HEK293 (cell line): Measurements from ENCODE around the gene PSMD8.

Experiments
- BCL11B ChIP-seq: fragments of 450-650 bp; formaldehyde crosslinking; IDR thresholded peaks from 2 replicates; pipeline ENCODE4 v1.5.1; 2016; ENCODE audit warnings: low read depth, missing biosample characterization, missing genetic modification characterization
- KLF16 ChIP-seq: fragments of 450-650 bp; formaldehyde crosslinking; IDR thresholded peaks from 2 replicates; pipeline ENCODE4 v1.5.1; 2017; ENCODE audit warnings: missing biosample characterization, missing genetic modification characterization
- KLF7 ChIP-seq: fragments of 450-650 bp; formaldehyde crosslinking; IDR thresholded peaks from 2 replicates; pipeline ENCODE4 v1.5.1; 2016; ENCODE audit warnings: missing biosample characterization, missing genetic modification characterization, borderline replicate concordance
- PATZ1 ChIP-seq: fragments of 450-650 bp; formaldehyde crosslinking; IDR thresholded peaks from 2 replicates; pipeline ENCODE4 v1.5.1; 2016; ENCODE audit warnings: missing biosample characterization, missing genetic modification characterization
- RBAK ChIP-seq: fragments of 450-650 bp; formaldehyde crosslinking; IDR thresholded peaks from 2 replicates; pipeline ENCODE4 v1.5.1; 2016; ENCODE audit warnings: missing biosample characterization, missing genetic modification characterization
- SCRT2 ChIP-seq: fragments of 450-650 bp; formaldehyde crosslinking; IDR thresholded peaks from 2 replicates; pipeline ENCODE4 v1.5.1; 2016; ENCODE audit warnings: missing biosample characterization, missing genetic modification characterization
- SP3 ChIP-seq: fragments of 450-650 bp; formaldehyde crosslinking; IDR thresholded peaks from 2 replicates; pipeline ENCODE4 v1.5.1; 2016; ENCODE audit warnings: missing biosample characterization, missing genetic modification characterization
- YY1 ChIP-seq: fragments of 450-650 bp; formaldehyde crosslinking; IDR thresholded peaks from 2 replicates; pipeline ENCODE4 v1.5.1; 2018; ENCODE audit warnings: missing biosample characterization, missing genetic modification characterization
- ZBTB20 ChIP-seq: fragments of 450-650 bp; formaldehyde crosslinking; IDR thresholded peaks from 2 replicates; pipeline ENCODE4 v1.5.1; 2016; ENCODE audit warnings: missing biosample characterization, missing genetic modification characterization
- ZBTB21 ChIP-seq: fragments of 450-650 bp; formaldehyde crosslinking; IDR thresholded peaks from 2 replicates; pipeline ENCODE4 v1.5.1; 2017; ENCODE audit warnings: missing biosample characterization, missing genetic modification characterization
- ZNF140 ChIP-seq: fragments of 450-650 bp; formaldehyde crosslinking; IDR thresholded peaks from 2 replicates; pipeline ENCODE4 v1.5.1; 2016; ENCODE audit warnings: missing biosample characterization, missing genetic modification characterization
- ZNF146 ChIP-seq: fragments of 450-650 bp; formaldehyde crosslinking; IDR thresholded peaks from 2 replicates; pipeline ENCODE4 v1.5.1; 2016; ENCODE audit warnings: missing biosample characterization, missing genetic modification characterization
- ZNF214 ChIP-seq: fragments of 450-650 bp; formaldehyde crosslinking; IDR thresholded peaks from 2 replicates; pipeline ENCODE4 v1.5.1; 2017; ENCODE audit warnings: missing biosample characterization, mild to moderate bottlenecking, missing genetic modification characterization, borderline replicate concordance
- ZNF266 ChIP-seq: fragments of 450-650 bp; formaldehyde crosslinking; IDR thresholded peaks from 2 replicates; pipeline ENCODE4 v1.5.1; 2016; ENCODE audit warnings: missing biosample characterization, missing genetic modification characterization, low read depth
- ZNF302 ChIP-seq: fragments of 450-650 bp; formaldehyde crosslinking; IDR thresholded peaks from 2 replicates; pipeline ENCODE4 v1.5.1; 2016; ENCODE audit warnings: missing biosample characterization, missing genetic modification characterization, low read depth
- ZNF335 ChIP-seq: fragments of 450-650 bp; formaldehyde crosslinking; conservative IDR thresholded peaks from 2 replicates; pipeline ENCODE4 v1.5.1; 2016; ENCODE audit warnings: missing biosample characterization, missing genetic modification characterization
- ZNF404 ChIP-seq: fragments of 450-650 bp; formaldehyde crosslinking; IDR thresholded peaks from 2 replicates; pipeline ENCODE4 v1.5.1; 2017; ENCODE audit warnings: missing biosample characterization, missing genetic modification characterization
- ZNF48 ChIP-seq: fragments of 450-650 bp; formaldehyde crosslinking; IDR thresholded peaks from 2 replicates; pipeline ENCODE4 v1.5.1; 2016; ENCODE audit warnings: missing biosample characterization, missing genetic modification characterization
- ZNF501 ChIP-seq: fragments of 450-650 bp; formaldehyde crosslinking; IDR thresholded peaks from 2 replicates; pipeline ENCODE4 v1.5.1; 2016; ENCODE audit warnings: missing biosample characterization, missing genetic modification characterization
- ZNF558 ChIP-seq: fragments of 450-650 bp; formaldehyde crosslinking; IDR thresholded peaks from 2 replicates; pipeline ENCODE4 v1.5.1; 2016; ENCODE audit warnings: missing biosample characterization, missing genetic modification characterization
- ZNF692 ChIP-seq: fragments of 450-650 bp; formaldehyde crosslinking; IDR thresholded peaks from 2 replicates; pipeline ENCODE4 v1.5.1; 2016; ENCODE audit warnings: missing biosample characterization, missing genetic modification characterization
- ZNF768 ChIP-seq: fragments of 450-650 bp; formaldehyde crosslinking; IDR thresholded peaks from 2 replicates; pipeline ENCODE4 v1.5.1; 2018; ENCODE audit warnings: missing biosample characterization, mild to moderate bottlenecking, missing genetic modification characterization
- TF ChIP-seq, protein P1 (sequence below): fragments of 450-650 bp; formaldehyde crosslinking; conservative IDR thresholded peaks from 2 replicates; pipeline ENCODE4 v1.5.1; 2016; ENCODE audit warnings: low read depth, missing biosample characterization, missing genetic modification characterization
- TF ChIP-seq, protein P2 (sequence below): fragments of 450-650 bp; formaldehyde crosslinking; IDR thresholded peaks from 2 replicates; pipeline ENCODE4 v1.5.1; 2016; ENCODE audit warnings: missing biosample characterization, missing genetic modification characterization, low read depth
- TF ChIP-seq, protein P3 (sequence below): fragments of 450-650 bp; formaldehyde crosslinking; conservative IDR thresholded peaks from 2 replicates; pipeline ENCODE4 v1.5.1; 2016; ENCODE audit warnings: low read depth, missing biosample characterization, missing genetic modification characterization
- TF ChIP-seq, protein P4 (sequence below): fragments of 450-650 bp; IDR thresholded peaks from 2 replicates; pipeline ENCODE4 v1.5.1; 2018; ENCODE audit warnings: missing biosample characterization, mild to moderate bottlenecking, missing genetic modification characterization

Gene PSMD8

GRCh38 chr19:38375748-38376147, 1.4 kb downstream of the PSMD8 start (continued):
- TF ChIP-seq PATZ1 (tag by site-specific recombination) (peak; percentile 36), ZNF266 (tag by site-specific recombination) (no peak), ZNF48 (tag by site-specific recombination) (no peak), ZNF140 (no peak), ZBTB20 (no peak), ZNF146 (tag by site-specific recombination) (no peak), KLF16 (no peak), ZNF214 (tag by site-specific recombination) (no peak), RBAK (tag by site-specific recombination) (0 out of 2 replicates have a peak, but pooled peaks have one; percentile 3), YY1 (tag by site-specific recombination) (no peak), ZNF302 (tag by site-specific recombination) (no peak), ZNF404 (tag by site-specific recombination) (no peak), ZNF558 (tag by site-specific recombination) (no peak), KLF7 (tag by site-specific recombination) (no peak), ZBTB21 (tag by site-specific recombination) (no peak), ZNF768 (tag by site-specific recombination) (no peak), BCL11B (tag by site-specific recombination) (no peak), ZNF692 (tag by site-specific recombination) (peak; percentile 100), SCRT2 (tag by site-specific recombination) (peak; percentile 63; the same call in 1 of the 2 replicates), ZNF335 (no peak), ZNF501 (tag by site-specific recombination) (no peak), SP3 (no peak)
- TF ChIP-seq, protein P1, sequence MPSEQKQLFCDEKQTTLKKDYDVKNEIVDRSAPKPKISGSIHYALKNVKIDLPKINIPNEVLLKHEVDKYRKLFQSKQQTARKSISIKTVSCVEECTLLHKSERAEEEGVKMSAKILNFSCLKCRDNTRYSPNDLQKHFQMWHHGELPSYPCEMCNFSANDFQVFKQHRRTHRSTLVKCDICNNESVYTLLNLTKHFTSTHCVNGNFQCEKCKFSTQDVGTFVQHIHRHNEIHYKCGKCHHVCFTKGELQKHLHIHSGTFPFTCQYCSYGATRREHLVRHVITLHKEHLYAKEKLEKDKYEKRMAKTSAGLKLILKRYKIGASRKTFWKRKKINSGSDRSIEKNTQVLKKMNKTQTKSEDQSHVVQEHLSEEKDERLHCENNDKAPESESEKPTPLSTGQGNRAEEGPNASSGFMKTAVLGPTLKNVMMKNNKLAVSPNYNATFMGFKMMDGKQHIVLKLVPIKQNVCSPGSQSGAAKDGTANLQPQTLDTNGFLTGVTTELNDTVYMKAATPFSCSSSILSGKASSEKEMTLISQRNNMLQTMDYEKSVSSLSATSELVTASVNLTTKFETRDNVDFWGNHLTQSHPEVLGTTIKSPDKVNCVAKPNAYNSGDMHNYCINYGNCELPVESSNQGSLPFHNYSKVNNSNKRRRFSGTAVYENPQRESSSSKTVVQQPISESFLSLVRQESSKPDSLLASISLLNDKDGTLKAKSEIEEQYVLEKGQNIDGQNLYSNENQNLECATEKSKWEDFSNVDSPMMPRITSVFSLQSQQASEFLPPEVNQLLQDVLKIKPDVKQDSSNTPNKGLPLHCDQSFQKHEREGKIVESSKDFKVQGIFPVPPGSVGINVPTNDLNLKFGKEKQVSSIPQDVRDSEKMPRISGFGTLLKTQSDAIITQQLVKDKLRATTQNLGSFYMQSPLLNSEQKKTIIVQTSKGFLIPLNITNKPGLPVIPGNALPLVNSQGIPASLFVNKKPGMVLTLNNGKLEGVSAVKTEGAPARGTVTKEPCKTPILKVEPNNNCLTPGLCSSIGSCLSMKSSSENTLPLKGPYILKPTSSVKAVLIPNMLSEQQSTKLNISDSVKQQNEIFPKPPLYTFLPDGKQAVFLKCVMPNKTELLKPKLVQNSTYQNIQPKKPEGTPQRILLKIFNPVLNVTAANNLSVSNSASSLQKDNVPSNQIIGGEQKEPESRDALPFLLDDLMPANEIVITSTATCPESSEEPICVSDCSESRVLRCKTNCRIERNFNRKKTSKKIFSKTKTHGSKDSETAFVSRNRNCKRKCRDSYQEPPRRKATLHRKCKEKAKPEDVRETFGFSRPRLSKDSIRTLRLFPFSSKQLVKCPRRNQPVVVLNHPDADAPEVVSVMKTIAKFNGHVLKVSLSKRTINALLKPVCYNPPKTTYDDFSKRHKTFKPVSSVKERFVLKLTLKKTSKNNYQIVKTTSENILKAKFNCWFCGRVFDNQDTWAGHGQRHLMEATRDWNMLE (tag by site-specific recombination): no peak
- TF ChIP-seq, protein P2, sequence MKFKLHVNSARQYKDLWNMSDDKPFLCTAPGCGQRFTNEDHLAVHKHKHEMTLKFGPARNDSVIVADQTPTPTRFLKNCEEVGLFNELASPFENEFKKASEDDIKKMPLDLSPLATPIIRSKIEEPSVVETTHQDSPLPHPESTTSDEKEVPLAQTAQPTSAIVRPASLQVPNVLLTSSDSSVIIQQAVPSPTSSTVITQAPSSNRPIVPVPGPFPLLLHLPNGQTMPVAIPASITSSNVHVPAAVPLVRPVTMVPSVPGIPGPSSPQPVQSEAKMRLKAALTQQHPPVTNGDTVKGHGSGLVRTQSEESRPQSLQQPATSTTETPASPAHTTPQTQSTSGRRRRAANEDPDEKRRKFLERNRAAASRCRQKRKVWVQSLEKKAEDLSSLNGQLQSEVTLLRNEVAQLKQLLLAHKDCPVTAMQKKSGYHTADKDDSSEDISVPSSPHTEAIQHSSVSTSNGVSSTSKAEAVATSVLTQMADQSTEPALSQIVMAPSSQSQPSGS (tag by site-specific recombination): peak; percentile 75
- TF ChIP-seq, protein P3, sequence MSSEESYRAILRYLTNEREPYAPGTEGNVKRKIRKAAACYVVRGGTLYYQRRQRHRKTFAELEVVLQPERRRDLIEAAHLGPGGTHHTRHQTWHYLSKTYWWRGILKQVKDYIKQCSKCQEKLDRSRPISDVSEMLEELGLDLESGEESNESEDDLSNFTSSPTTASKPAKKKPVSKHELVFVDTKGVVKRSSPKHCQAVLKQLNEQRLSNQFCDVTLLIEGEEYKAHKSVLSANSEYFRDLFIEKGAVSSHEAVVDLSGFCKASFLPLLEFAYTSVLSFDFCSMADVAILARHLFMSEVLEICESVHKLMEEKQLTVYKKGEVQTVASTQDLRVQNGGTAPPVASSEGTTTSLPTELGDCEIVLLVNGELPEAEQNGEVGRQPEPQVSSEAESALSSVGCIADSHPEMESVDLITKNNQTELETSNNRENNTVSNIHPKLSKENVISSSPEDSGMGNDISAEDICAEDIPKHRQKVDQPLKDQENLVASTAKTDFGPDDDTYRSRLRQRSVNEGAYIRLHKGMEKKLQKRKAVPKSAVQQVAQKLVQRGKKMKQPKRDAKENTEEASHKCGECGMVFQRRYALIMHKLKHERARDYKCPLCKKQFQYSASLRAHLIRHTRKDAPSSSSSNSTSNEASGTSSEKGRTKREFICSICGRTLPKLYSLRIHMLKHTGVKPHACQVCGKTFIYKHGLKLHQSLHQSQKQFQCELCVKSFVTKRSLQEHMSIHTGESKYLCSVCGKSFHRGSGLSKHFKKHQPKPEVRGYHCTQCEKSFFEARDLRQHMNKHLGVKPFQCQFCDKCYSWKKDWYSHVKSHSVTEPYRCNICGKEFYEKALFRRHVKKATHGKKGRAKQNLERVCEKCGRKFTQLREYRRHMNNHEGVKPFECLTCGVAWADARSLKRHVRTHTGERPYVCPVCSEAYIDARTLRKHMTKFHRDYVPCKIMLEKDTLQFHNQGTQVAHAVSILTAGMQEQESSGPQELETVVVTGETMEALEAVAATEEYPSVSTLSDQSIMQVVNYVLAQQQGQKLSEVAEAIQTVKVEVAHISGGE (tag by site-specific recombination): no peak
- TF ChIP-seq, protein P4, sequence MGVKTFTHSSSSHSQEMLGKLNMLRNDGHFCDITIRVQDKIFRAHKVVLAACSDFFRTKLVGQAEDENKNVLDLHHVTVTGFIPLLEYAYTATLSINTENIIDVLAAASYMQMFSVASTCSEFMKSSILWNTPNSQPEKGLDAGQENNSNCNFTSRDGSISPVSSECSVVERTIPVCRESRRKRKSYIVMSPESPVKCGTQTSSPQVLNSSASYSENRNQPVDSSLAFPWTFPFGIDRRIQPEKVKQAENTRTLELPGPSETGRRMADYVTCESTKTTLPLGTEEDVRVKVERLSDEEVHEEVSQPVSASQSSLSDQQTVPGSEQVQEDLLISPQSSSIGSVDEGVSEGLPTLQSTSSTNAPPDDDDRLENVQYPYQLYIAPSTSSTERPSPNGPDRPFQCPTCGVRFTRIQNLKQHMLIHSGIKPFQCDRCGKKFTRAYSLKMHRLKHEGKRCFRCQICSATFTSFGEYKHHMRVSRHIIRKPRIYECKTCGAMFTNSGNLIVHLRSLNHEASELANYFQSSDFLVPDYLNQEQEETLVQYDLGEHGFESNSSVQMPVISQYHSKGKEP (tag by site-specific recombination): no peak
